Measurements from ENCODE around the gene CD40.
"Not testable (repeated sequence)": the region's sequence is repeated elsewhere in the genome, so short reads cannot be mapped to it uniquely, and the experiment has no call there.

Gene CD40

GRCh38 chr20:46099491-46100287 lies 18.4 kb upstream of the CD40 start:
- DNase-seq (ENCODE audit: low read depth): no peak

DNA sequence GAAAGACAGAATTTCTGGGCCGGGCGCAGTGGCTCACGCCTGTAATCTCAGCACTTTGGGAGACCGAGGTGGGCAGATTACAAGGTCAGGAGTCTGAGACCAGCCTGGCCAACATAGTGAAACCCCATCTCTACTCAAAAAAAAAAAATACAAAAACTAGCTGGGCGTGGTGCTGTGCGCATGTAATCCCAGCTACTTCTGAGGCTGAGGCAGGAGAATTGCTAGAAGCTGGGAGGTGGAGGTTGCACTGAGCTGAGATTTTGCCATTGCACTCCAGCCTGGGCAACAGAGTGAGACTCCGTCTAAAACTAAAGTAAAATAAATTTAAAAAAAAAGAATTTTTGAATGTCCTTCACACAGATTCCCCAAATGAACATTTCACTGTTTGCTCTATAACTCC lies 17.7 kb upstream of the CD40 start:
- DNase-seq (ENCODE audit: low read depth): not testable (repeated sequence)

DNA sequence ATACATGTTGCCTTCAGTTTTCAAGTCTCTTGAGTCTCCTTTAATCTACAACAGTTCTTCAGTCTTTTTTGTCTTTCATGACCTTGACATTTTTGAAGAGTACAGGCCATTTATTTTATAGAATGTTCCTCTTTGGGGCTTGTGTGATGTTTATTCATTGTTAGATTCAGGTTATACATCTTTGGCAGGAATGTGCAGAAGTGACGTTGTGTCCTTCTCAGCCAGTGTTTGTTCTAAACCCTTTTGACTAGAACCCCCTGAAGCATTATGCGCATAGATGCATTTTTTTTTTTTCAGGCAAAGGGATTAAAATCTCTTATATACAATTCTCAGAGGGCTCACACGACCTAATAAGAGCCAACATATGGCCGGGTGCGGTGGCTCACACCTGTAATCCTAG lies 17.1 kb upstream of the CD40 start:
- DNase-seq (ENCODE audit: low read depth): no peak

DNA sequence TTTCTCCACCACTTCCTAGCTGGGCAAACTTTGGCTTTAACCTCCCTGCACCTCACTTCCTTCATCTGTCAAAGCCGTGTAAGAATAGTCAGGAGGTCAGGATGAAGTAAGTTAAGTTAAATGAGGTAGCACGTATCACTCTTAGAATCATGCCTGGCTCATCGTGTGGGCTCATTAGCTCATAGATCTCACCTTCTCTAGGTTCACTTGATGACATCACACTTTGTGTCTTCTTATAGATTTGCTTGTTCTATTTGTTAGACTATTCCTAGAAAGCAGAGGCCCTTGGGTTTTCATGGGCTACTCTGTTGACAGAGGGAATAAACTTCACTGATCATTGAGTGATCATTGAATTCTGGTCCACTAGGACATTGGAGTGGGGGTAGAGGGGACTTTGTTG lies 16.2 kb upstream of the CD40 start:
- DNase-seq (ENCODE audit: low read depth): no peak

DNA sequence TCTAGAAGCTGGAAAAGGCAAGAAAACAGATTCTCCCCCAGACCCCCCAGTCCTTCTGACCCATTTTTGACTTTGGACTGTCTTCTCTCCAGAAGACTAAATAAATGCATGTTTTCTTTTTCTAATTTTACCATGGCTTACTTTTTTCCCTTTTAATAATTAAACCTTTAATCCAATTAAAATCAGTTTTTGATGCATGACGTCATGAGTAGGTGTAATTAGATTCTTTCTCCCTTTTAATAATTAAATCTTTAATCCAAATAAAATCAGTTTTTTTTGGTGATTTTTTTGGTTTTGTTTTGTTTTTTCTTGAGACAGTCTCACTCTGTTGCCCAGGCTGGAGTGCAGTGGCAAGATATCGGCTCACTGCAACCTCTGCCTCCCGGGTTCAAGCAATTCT lies 15.2 kb upstream of the CD40 start:
- no peak for DNase-seq (ENCODE audit: low read depth)

DNA sequence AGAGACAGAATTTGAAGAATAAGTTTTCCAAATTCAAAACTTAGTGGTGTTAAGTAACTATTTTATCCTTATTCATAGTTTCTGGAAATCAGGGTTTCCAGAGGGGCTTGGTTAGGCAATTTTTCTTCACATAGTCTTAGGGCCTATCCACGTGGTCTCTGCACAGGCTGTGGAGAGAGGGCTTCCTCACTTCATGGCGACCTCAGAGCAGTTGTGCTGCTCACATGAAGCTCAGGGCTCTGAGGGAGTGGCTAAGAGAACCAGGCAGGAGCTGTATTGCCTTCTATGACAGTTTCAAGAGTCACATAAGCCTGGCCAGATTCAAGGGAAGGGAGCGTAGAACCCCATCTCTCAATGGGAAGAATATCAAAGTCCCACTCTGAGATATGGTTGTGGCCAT lies 13.9 kb upstream of the CD40 start:
- DNase-seq (ENCODE audit: low read depth): no peak

- no peak for DNase-seq (ENCODE audit: low read depth)
These were observed 11.1 kb upstream of the CD40 start for GRCh38 chr20:46107061-46107460.

DNA sequence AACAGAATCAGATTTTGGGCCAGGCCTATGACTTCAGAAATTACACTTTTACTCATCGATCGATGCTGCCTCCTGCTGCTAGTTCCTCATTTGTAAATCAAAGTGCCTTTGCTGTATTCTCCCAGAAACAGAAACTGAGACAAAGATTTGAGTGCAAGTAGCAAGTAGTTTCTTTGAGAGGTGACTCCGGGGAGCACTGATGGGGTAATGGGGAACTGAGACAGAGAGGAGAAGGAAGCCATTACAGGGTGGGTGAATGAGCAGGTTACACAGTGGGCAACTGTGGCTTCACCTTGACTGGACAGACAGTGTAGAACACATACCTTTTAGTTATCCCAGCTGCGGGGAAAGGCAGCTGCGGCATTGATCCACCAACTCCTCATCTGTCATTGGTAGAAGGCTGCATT lies 9.7 kb upstream of the CD40 start:
- no peak for DNase-seq (ENCODE audit: low read depth)

- no peak for DNase-seq (ENCODE audit: low read depth)
These were observed 9.1 kb upstream of the CD40 start for GRCh38 chr20:46108976-46109375.

- DNase-seq (ENCODE audit: low read depth): no peak
These were observed 6.9 kb upstream of the CD40 start for GRCh38 chr20:46111028-46111835.

DNA sequence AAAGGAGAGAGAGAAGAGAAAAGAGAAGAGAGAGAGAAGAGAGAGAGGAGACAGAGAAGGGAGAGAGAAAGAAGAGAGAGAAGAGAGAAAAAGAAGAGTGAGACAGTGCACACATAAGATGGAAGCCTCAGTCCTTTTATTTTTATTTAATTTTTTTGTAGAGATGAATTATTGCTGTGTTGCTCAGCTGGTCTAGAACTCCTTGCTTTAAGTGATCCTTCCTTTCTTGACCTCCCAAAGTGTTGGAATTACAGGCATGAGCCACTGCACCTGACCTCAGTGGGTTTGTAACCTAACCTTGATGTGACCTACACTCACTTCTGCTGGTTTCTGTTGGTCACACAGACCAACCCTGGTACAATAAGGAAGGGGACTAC lies 6.3 kb upstream of the CD40 start:
- no peak for DNase-seq (ENCODE audit: low read depth)

DNA sequence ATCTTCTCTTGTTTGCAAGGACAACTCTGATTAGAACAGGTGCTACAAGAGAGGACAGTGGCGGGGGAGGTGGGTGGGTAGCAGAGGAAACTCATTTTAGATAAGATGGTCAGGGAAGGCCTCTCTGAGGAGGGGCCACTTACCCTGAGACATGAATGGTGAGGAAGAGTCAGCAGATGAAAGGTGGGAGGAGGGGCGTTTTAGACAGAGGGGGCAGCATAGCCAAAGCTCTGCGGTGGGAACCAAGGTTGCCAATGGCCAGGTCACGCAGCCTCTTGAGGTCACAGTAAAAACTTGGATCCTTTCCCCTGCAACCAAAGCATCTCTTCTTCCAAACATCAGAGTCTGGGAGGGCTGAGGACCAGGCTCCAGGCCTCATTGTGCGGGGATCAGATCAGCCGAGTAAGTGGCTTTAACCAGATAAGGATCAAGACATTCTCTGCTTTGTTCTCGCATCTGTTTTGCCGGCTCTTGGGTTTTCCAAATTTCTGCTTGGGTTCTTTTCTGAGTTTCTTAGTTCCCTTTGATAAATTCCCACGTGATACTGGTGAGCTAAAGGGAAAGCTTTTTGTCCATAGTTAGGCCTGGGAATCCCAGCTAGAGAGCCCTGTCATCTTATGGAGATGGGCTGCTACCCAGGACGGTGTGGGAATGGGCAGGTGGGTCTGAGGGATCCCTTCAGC lies 5.5 kb upstream of the CD40 start:
- no peak for DNase-seq (ENCODE audit: low read depth)

GRCh38 chr20:46113113-46113470 lies 5.0 kb upstream of the CD40 start:
- DNase-seq (ENCODE audit: low read depth): no peak

DNA sequence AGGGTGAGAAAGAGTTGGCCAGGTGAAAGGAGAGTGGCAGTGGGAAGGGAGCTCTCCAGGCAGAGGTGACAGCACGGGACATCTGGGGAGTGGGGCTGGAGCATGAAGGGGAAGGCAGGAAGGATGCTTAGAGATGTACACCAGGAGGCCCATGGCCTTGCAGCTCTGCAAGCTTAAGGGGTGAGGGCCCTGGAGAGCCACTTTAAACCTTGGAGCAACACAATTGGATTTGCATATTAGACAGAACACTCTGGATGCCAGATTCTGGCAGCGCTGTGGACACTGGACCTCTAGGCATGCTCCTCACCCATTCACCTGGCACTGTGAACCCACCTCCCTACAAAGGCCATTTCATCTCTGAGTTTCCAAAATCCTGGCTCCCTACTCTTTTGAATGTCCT lies 3.7 kb upstream of the CD40 start:
- DNase-seq (ENCODE audit: low read depth): no peak

DNA sequence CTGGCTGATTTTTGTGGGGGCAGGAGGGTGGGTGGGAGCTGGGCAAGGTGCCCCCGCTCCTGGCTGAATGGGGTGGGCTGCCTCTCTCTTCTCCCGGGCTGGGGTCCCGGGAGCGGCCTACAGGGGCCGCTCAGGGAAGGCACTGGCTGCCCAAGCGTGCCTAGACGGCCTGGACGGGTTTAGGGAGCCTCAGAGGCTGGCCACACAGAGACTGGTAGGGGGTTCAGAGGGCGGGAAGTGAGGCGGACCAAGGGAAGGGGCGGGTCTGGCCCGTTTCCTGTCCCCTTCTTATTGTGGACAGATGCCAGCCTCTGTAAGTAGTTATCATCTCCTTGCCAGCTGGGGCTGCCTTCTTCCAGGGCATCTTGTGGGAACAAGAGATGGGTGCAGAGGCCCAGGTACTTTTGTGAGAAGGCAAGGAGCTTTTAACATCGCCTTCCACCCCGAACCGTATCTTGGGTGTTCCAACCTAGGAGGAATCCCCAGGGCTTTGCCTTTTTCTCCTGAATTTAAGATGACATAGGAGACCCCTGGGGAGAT lies 437 bp downstream of the CD40 start:
- no peak for DNase-seq (ENCODE audit: low read depth)

- no peak for DNase-seq (ENCODE audit: low read depth)
These were observed 973 bp downstream of the CD40 start for GRCh38 chr20:46119028-46119546.

- DNase-seq (ENCODE audit: low read depth): no peak
These were observed 1.4 kb downstream of the CD40 start for GRCh38 chr20:46119547-46119946.

DNA sequence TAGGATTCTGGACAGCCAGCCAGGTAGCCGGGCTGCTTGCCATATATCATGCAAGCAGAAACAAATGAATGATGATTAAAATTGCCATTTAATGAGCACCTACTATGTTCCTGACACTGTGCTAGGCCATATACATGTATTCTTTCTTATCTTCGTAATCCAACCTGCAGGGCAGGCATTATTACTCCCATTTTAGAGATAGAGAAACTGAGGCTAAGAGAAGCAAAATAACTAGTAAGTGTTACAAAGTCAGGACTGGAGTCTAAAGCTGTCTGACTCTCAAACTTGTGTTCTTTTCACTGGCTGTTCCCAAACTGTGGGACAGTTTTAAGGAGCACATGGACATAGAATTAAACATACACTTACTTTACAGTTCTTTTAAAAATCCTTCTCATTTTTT lies 2.0 kb downstream of the CD40 start:
- no peak for DNase-seq (ENCODE audit: low read depth)

DNA sequence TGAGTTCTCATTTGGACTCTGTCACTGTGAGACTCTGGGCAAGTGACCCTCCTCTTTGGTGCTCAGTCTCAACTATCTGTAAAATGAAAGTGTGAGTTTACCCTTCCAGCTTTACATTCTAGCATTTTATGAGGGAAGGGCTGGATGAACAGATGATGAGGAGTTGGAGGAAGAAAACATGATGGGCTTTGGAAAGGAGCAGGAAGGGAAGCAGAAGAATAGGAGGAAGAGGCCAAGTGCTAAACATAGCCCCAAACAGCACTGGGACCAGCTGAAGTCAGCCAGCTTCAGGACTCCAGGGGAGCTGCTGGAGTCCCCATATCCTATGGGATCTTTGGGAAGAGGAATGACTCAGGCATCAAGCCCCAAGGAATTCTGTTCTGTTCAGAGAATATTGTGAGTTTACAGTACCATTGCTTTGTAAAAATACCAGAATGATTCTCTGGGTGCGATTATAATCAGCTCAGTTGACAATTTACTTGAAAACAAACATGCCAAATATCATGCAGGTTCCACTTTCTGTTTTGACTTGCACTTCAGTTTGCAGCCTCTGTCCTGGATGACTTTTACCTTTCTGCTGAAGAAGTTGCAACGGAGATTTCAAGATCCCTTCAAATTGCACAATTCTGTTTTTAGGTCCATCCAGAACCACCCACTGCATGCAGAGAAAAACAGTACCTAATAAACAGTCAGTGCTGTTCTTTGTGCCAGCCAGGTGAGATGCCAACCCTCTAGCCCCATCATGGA lies 3.2 kb downstream of the CD40 start:
- DNase-seq (ENCODE audit: low read depth): peak; percentile 21

- DNase-seq (ENCODE audit: low read depth): peak; percentile 80
These were observed 4.0 kb downstream of the CD40 start for GRCh38 chr20:46122071-46122470.

DNA sequence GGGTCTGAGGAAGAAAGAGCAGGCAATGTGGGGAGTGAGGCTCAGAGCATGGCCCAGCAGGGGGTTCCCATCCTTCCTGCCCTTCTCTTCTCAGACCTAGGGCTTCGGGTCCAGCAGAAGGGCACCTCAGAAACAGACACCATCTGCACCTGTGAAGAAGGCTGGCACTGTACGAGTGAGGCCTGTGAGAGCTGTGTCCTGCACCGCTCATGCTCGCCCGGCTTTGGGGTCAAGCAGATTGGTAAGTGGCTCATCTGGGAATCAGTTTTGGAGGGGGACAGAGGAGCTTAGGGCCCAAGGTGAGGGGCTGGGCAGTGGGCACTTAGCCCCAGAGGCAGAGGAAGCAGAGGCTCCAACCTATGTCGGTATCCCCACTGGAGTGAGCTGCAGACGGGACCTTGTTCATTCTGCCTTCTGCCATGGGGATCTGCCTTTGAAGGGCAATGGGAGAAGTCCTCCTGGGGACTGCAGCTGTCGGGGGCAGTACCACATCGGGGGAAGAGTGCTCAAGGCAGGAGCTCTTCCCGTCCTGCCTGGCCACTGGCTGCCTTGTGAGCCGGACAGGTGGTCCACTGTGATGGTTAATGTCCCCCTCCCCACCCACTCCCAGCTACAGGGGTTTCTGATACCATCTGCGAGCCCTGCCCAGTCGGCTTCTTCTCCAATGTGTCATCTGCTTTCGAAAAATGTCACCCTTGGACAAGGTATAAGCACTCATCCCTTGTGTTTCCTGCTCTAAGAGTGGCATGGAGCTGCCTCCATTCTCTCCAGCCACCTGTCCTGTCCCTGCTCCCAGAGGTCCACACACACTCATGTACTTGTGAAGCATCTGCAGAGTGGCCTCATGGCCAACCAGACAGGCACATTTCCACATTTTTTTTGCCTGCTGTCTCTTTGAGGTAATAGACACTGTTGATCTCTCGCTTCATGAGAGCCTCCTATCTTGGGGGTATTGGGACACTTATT lies 4.7 kb downstream of the CD40 start:
- no peak for DNase-seq (ENCODE audit: low read depth)

Data from amniotic epithelial cell (primary cell).